Keratinocyte (primary cell): ENCODE measurements around the gene POLR2A. TPM values are rescaled to one million over a fixed set of nuclear protein-coding genes. Genes with fewer than 3 reads are reported as not detected.

Source experiments
- DNase-seq: peaks from one replicate; pipeline ENCODE4 v3.0.0-alpha.2; 2011; ENCODE audit warnings: low read depth, missing footprints, low spot score
- FAIRE-seq: peaks from 2 replicates; lab custom pipeline; 2011; peaks lifted over from hg19 to GRCh38; lab: Jason Lieb, UNC
- H2AFZ ChIP-seq: 2 replicates; pipeline ENCODE4 v1.6.0; 2012; ENCODE audit warnings: low read length, control low read depth, inconsistent platforms; ENCODE audit not compliant: control insufficient read depth
- H3K27ac ChIP-seq: 2 replicates; pipeline ENCODE4 v1.5.1; 2011; ENCODE audit warnings: low read length; ENCODE audit not compliant: control insufficient read depth, insufficient read depth
- H3K27me3 ChIP-seq: 3 replicates; pipeline ENCODE4 v1.6.0; 2011; ENCODE audit warnings: low read length; ENCODE audit not compliant: control insufficient read depth, insufficient read depth; ENCODE audit errors: extremely low read depth
- H3K36me3 ChIP-seq, 2 experiments: 2 replicates in 1 of 2; 3 replicates in 1 of 2; pipeline ENCODE4 v1.5.1; 2011; ENCODE audit warnings: low read length in 2 of 2, mild to moderate bottlenecking in 1 of 2; ENCODE audit not compliant: control insufficient read depth in 2 of 2, insufficient read depth in 2 of 2; ENCODE audit errors: extremely low read depth in 1 of 2
- H3K4me1 ChIP-seq: 3 replicates; pipeline ENCODE4 v1.5.1; 2011; ENCODE audit warnings: low read length; ENCODE audit not compliant: control insufficient read depth, insufficient read depth; ENCODE audit errors: extremely low read depth
- H3K4me2 ChIP-seq: 3 replicates; pipeline ENCODE4 v1.6.0; 2011; ENCODE audit warnings: low read depth, low read length; ENCODE audit not compliant: control insufficient read depth, insufficient read depth; ENCODE audit errors: extremely low read depth
- H3K4me3 ChIP-seq, 3 experiments: fragments of 200-600 bp in 1 of 3; sonication (generic) in 1 of 3; 2 replicates in 2 of 3; 3 replicates in 1 of 3; pipeline ENCODE4 v1.5.1; 2011 to 2016; ENCODE audit warnings: low read length in 3 of 3, mild to moderate bottlenecking in 3 of 3, control low read depth in 2 of 3, inconsistent platforms in 1 of 3, low read depth in 1 of 3, mixed read lengths in 1 of 3, mixed run types in 1 of 3, moderate library complexity in 1 of 3; ENCODE audit not compliant: control insufficient read depth in 2 of 3, insufficient read depth in 2 of 3; ENCODE audit errors: extremely low read depth in 1 of 3
- H3K79me2 ChIP-seq: 2 replicates; pipeline ENCODE4 v1.6.0; 2012; ENCODE audit warnings: low read length; ENCODE audit not compliant: control insufficient read depth, insufficient read depth
- H3K9ac ChIP-seq: 3 replicates; pipeline ENCODE4 v1.6.0; 2011; ENCODE audit warnings: low read length; ENCODE audit not compliant: control insufficient read depth, insufficient read depth; ENCODE audit errors: extremely low read depth
- H3K9me1 ChIP-seq: 3 replicates; pipeline ENCODE4 v1.6.0; 2011; ENCODE audit warnings: low read length; ENCODE audit not compliant: control insufficient read depth, insufficient read depth; ENCODE audit errors: extremely low read depth
- H3K9me3 ChIP-seq: 2 replicates; pipeline ENCODE4 v1.5.1; 2012; ENCODE audit warnings: low read depth, low read length; ENCODE audit not compliant: control insufficient read depth
- H4K20me1 ChIP-seq: 3 replicates; pipeline ENCODE4 v1.6.0; 2011; ENCODE audit warnings: low read length; ENCODE audit not compliant: control insufficient read depth, insufficient read depth; ENCODE audit errors: extremely low read depth
- EZH2 ChIP-seq: IDR thresholded peaks from one replicate; pipeline ENCODE4 v1.6.1; 2012; ENCODE audit warnings: inconsistent platforms, mild to moderate bottlenecking, low read length, moderate library complexity
- dilution Hi-C: fragments of 300-500 bp; cut with MboI; formaldehyde crosslinking; loops from one replicate; pipeline ENCODE4 v1.7.0; 2020; ENCODE audit warnings: low sequenced_read_pairs; ENCODE audit not compliant: extremely low pct_ligation_motif_present
- polyA plus RNA-seq, 5 experiments: library from polyadenylated mRNA; depleted of rRNA in 3 of 5; stranded (reverse) in 3 of 5; stranded (forward) in 1 of 5; unstranded in 1 of 5; fragments of >200 nt; gene quantifications; 1 replicate in 1 of 5; 2 replicates in 3 of 5; 3 replicates in 1 of 5; pipeline versions ENCODE4 v1.2.1 to v1.2.3, GENCODE V29; 2011 to 2012; ENCODE audit warnings: missing spikeins in 2 of 5, low read depth in 1 of 5, low replicate concordance in 1 of 5
- TF ChIP-seq, protein P1 (sequence below), 3 experiments: IDR thresholded peaks in 1 of 3; conservative IDR thresholded peaks in 1 of 3; optimal IDR thresholded peaks in 1 of 3; 2 replicates in 2 of 3; 3 replicates in 1 of 3; pipeline versions ENCODE3 to v1.5.1; 2011; ENCODE audit warnings: low read length in 3 of 3, mild to moderate bottlenecking in 3 of 3, moderate library complexity in 2 of 3, control low read depth in 1 of 3, inconsistent platforms in 1 of 3; ENCODE audit not compliant: insufficient read depth in 2 of 3; ENCODE audit errors: extremely low read depth in 1 of 3

Gene POLR2A
- polyA plus RNA-seq, 1 donor (not counting 4 experiments of a cell fraction or from before 2014, with no cell fraction given) = 17.5 TPM

DNA sequence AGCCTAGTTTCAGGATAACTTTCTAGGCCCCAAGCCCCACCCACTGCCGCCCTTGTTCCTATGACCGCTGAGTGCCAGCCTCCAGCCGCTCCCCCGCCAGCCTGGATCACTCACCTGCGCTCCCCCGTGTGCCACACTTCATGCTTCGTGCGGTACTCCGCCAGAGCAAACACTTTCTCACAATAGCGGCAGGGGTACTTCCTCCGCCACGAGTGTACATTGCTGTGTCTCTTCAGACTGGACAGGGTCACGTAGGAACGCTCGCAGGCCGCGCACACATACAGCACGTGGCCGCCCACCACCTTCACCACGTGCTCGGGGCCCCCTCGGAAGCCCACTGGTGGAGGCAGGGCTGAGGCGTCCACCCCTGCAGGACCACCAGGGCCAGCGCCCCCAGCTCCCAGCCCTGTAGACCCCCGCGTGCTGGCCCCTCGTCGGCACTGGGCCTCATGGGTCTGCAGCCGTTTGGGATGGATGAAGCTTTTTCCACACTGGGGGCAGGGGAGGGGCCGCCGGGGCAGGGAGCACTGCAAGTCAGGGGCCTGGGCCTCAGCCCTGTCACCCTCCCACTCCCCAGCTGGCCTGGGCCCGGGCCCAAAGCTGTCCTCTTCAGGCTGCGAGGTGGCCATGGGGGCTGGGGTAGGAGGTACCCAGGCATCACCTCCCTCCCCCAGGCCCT lies 18.4 kb upstream of the POLR2A start:
- H3K36me3 ChIP-seq = peaks cover 20 to 34% of the 10 kb centered on the region in 2 experiments
- no peak for FAIRE-seq
- dilution Hi-C loops = no loop called here

DNA sequence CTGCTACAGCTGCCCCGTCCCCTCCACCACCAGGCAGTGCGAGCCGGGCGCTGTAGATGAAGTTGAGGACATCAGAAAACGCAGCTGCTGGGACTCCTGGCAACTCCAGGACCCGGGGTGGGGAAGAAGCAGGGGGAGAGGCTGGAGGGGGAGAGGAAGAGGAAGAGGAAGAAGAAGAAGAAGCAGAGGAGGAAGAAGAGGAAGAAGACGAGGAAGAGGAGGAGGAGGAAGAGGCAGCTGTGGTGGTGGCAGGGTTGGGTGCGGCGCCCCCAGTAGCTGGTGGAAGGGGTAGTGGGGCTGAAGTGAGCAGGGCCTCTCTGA lies 17.9 kb upstream of the POLR2A start:
- dilution Hi-C loops = no loop called here
- no peak for TF ChIP-seq EZH2
- TF ChIP-seq, protein P1, sequence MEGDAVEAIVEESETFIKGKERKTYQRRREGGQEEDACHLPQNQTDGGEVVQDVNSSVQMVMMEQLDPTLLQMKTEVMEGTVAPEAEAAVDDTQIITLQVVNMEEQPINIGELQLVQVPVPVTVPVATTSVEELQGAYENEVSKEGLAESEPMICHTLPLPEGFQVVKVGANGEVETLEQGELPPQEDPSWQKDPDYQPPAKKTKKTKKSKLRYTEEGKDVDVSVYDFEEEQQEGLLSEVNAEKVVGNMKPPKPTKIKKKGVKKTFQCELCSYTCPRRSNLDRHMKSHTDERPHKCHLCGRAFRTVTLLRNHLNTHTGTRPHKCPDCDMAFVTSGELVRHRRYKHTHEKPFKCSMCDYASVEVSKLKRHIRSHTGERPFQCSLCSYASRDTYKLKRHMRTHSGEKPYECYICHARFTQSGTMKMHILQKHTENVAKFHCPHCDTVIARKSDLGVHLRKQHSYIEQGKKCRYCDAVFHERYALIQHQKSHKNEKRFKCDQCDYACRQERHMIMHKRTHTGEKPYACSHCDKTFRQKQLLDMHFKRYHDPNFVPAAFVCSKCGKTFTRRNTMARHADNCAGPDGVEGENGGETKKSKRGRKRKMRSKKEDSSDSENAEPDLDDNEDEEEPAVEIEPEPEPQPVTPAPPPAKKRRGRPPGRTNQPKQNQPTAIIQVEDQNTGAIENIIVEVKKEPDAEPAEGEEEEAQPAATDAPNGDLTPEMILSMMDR (optimal IDR thresholded peaks at IDR 0.05 in 1 of 3, IDR thresholded peaks at IDR 0.05 in 1 of 3, conservative IDR thresholded peaks at IDR 0.05 in 1 of 3; ENCODE audit: extremely low read depth in 1 of 3, insufficient read depth in 2 of 3, low read length in 3 of 3) = no peak
- H2AFZ ChIP-seq = no peak overlapping the region

More for the DNA sequence above, 18.4 kb upstream of the POLR2A start:
- Histone ChIP-seq H3K9me3 (no peaks in the 10 kb centered on the region), H3K27ac (no peak overlapping the region), H3K4me2 (no peak overlapping the region), H3K79me2 (peaks cover 42% of the 10 kb centered on the region), H3K4me1 (peaks cover 24% of the 10 kb centered on the region), H3K4me3 (no peak overlapping the region), H3K9ac (no peak overlapping the region), H3K9me1 (no peaks in the 10 kb centered on the region), H2AFZ (no peak overlapping the region), H3K27me3 (no peaks in the 10 kb centered on the region), H4K20me1 (no peaks in the 10 kb centered on the region)
- DNase-seq = no peak
- TF ChIP-seq, protein P1 (optimal IDR thresholded peaks at IDR 0.05 in 1 of 3, IDR thresholded peaks at IDR 0.05 in 1 of 3, conservative IDR thresholded peaks at IDR 0.05 in 1 of 3; ENCODE audit: extremely low read depth in 1 of 3, insufficient read depth in 2 of 3, low read length in 3 of 3) = no peak
- no peak for TF ChIP-seq EZH2

More for the DNA sequence above, 17.9 kb upstream of the POLR2A start:
- Histone ChIP-seq H3K36me3 (peaks cover 16 to 34% of the 10 kb centered on the region in 2 experiments), H3K4me3 (no peak overlapping the region), H3K9me3 (no peaks in the 10 kb centered on the region), H3K79me2 (peaks cover 47% of the 10 kb centered on the region), H3K4me2 (no peak overlapping the region), H3K9ac (no peak overlapping the region), H3K9me1 (peaks cover 3% of the 10 kb centered on the region), H3K27me3 (no peaks in the 10 kb centered on the region), H3K27ac (no peak overlapping the region), H4K20me1 (no peaks in the 10 kb centered on the region), H3K4me1 (peaks cover 19% of the 10 kb centered on the region)
- FAIRE-seq (no peak), DNase-seq (no peak)
